CD14-positive monocyte (primary cell): ENCODE results near the gene CRYBG1. TPM values are rescaled to one million over a fixed set of nuclear protein-coding genes. Genes with fewer than 3 reads are reported as not detected.

Experiments
- DNase-seq, 3 donors: peaks; one replicate each; pipeline ENCODE4 v3.0.0-alpha.2; 2011 to 2022
- H2AFZ ChIP-seq: 2 replicates; pipeline ENCODE4 v1.6.0; 2012; ENCODE audit warnings: mild to moderate bottlenecking, low read depth, low read length, inconsistent platforms; ENCODE audit not compliant: insufficient read depth, poor library complexity, severe bottlenecking
- H3K27ac ChIP-seq, 2 donors: 1 replicate in 1 of 2; 2 replicates in 1 of 2; pipeline ENCODE4 v1.5.1; 2012 to 2013; ENCODE audit warnings: low read length in 2 of 2, control low read depth in 1 of 2, inconsistent platforms in 1 of 2, low read depth in 1 of 2, mild to moderate bottlenecking in 1 of 2
- H3K27me3 ChIP-seq, 2 donors: one replicate each; pipeline versions ENCODE4 v1.6.0 to v1.6.1; 2011 to 2013; ENCODE audit warnings: low read length in 2 of 2; ENCODE audit not compliant: control insufficient read depth in 2 of 2, insufficient read depth in 2 of 2
- H3K36me3 ChIP-seq, 2 donors: replicated peaks in 1 of 2; 1 replicate in 1 of 2; 2 replicates in 1 of 2; pipeline versions ENCODE4 v1.5.1 to v1.6.1; 2012 to 2013; ENCODE audit warnings: low read length in 2 of 2, control low read depth in 1 of 2, inconsistent platforms in 1 of 2, mild to moderate bottlenecking in 1 of 2; ENCODE audit not compliant: insufficient read depth in 2 of 2, control insufficient read depth in 1 of 2
- H3K4me1 ChIP-seq, 2 donors: 1 replicate in 1 of 2; 2 replicates in 1 of 2; pipeline versions ENCODE4 v1.5.1 to v1.6.1; 2012 to 2013; ENCODE audit warnings: low read length in 2 of 2, control low read depth in 1 of 2, inconsistent platforms in 1 of 2, mild to moderate bottlenecking in 1 of 2, moderate library complexity in 1 of 2; ENCODE audit not compliant: insufficient read depth in 2 of 2, control insufficient read depth in 1 of 2
- H3K4me2 ChIP-seq: replicated peaks from 2 replicates; pipeline ENCODE3; 2012; ENCODE audit warnings: low read length, moderate library complexity, mild to moderate bottlenecking; ENCODE audit not compliant: poor library complexity, severe bottlenecking; ENCODE audit errors: extremely low read depth
- H3K4me3 ChIP-seq, 3 experiments: fragments of 200-600 bp in 1 of 3; sonication (generic) in 1 of 3; replicated peaks in 1 of 3; 1 replicate in 2 of 3; 2 replicates in 1 of 3; pipeline ENCODE4 v1.5.1; 2011 to 2013; ENCODE audit warnings: low read length in 3 of 3, mild to moderate bottlenecking in 3 of 3, control low read depth in 2 of 3, low read depth in 2 of 3, inconsistent platforms in 1 of 3, moderate library complexity in 1 of 3
- H3K79me2 ChIP-seq: 2 replicates; pipeline ENCODE4 v1.6.0; 2012; ENCODE audit warnings: mild to moderate bottlenecking, control low read depth, inconsistent platforms, low read length, moderate library complexity; ENCODE audit not compliant: insufficient read depth
- H3K9ac ChIP-seq: 2 replicates; pipeline ENCODE4 v1.6.0; 2017; ENCODE audit warnings: low read length, mild to moderate bottlenecking; ENCODE audit not compliant: insufficient read depth, poor library complexity, severe bottlenecking
- H3K9me3 ChIP-seq, 2 donors: replicated peaks in 1 of 2; 1 replicate in 1 of 2; 2 replicates in 1 of 2; pipeline versions ENCODE4 v1.5.1 to v1.6.1; 2012 to 2013; ENCODE audit warnings: low read length in 2 of 2, control low read depth in 1 of 2; ENCODE audit not compliant: control insufficient read depth in 1 of 2, insufficient read depth in 1 of 2
- H4K20me1 ChIP-seq: 2 replicates; pipeline ENCODE4 v1.6.0; 2012; ENCODE audit warnings: mild to moderate bottlenecking, low read length, control low read depth, moderate library complexity; ENCODE audit not compliant: insufficient read depth
- H3K27ac Mint-ChIP-seq, 7 donors: one replicate each; pipeline ENCODE4 v1.8.0; 2020; ENCODE audit warnings: mild to moderate bottlenecking in 7 of 7, mixed read lengths in 7 of 7, moderate library complexity in 6 of 7, inconsistent platforms in 2 of 7
- H3K27me3 Mint-ChIP-seq, 3 donors: one replicate each; pipeline ENCODE4 v1.8.0; 2021 to 2022; ENCODE audit warnings: low read depth in 3 of 3, mild to moderate bottlenecking in 3 of 3, mixed read lengths in 3 of 3, moderate library complexity in 3 of 3, inconsistent platforms in 1 of 3
- H3K36me3 Mint-ChIP-seq, 2 donors: one replicate each; pipeline ENCODE4 v1.8.0; 2020; ENCODE audit warnings: mixed read lengths in 2 of 2, inconsistent platforms in 1 of 2, mild to moderate bottlenecking in 1 of 2
- H3K4me1 Mint-ChIP-seq: one replicate; pipeline ENCODE4 v1.8.0; 2020; ENCODE audit warnings: mild to moderate bottlenecking, mixed read lengths
- H3K4me3 Mint-ChIP-seq, 2 donors: one replicate each; pipeline ENCODE4 v1.8.0; 2020; ENCODE audit warnings: mild to moderate bottlenecking in 2 of 2, mixed read lengths in 2 of 2, moderate library complexity in 1 of 2
- H3K9me3 Mint-ChIP-seq, 7 donors: one replicate each; pipeline ENCODE4 v1.8.0; 2020 to 2022; ENCODE audit warnings: mixed read lengths in 7 of 7, mild to moderate bottlenecking in 6 of 7, moderate library complexity in 6 of 7, inconsistent platforms in 2 of 7
- CTCF ChIP-seq: fragments of 200-600 bp; IDR thresholded peaks from one replicate; pipeline ENCODE4 v1.8.0; 2022; ENCODE audit warnings: antibody characterized with exemption, mild to moderate bottlenecking
- WGBS: methylation state at CpG from one replicate; pipeline ENCODE4 v1.1.5; 2013; ENCODE audit warnings: missing lambda C conversion rate; ENCODE audit not compliant: insufficient coverage; 5-methylcytosine and 5-hydroxymethylcytosine counted together
- intact Hi-C, 2 donors: fragments of 100-400 bp; cut with micrococcal nuclease; formaldehyde crosslinking; loops; one replicate each; pipeline versions ENCODE4 v1.15.0 to v1.15.1; 2023
- polyA plus RNA-seq, 3 donors: library from polyadenylated mRNA; depleted of rRNA in 1 of 3; unstranded in 2 of 3; stranded (reverse) in 1 of 3; fragments of 300-500 nt in 2 of 3; fragments of >200 nt in 1 of 3; fragmentation: Illumina TruSeq in 2 of 3; gene quantifications; 1 replicate in 2 of 3; 2 replicates in 1 of 3; pipeline ENCODE4 v1.2.3, GENCODE V29; 2012 to 2021

CRYBG1 gene
- polyA plus RNA-seq, 3 donors, result 7.9 to 11.9 (median 11.1) TPM

- H3K4me2 ChIP-seq, result no peak overlapping the region
- WGBS, result no CpG with 5 or more reads among the region's 7 CpGs
- Mint-ChIP-seq H3K27ac (peak overlapping the region in 4 of 7 donors; percentile 60 to 80 (median 74)), H3K4me1 (peaks cover 49% of the 10 kb centered on the region), H3K36me3 (no peaks in the 10 kb centered on the region), H3K9me3 (no peaks in the 10 kb centered on the region), H3K27me3 (peaks cover 0 to 4% (median 0%) of the 10 kb centered on the region in 3 donors), H3K4me3 (no peak overlapping the region)
- DNase-seq, result peak in 1 of 3 donors; percentile 26
- TF ChIP-seq CTCF, result no peak
- H3K79me2 ChIP-seq, result peaks cover 7% of the 10 kb centered on the region
- intact Hi-C loops, result no loop called here
- H2AFZ ChIP-seq, result no peak overlapping the region
- peak overlapping the region in 1 of 2 donors; percentile 84 for H3K27ac ChIP-seq
- peaks cover 43 to 47% of the 10 kb centered on the region in 2 donors for H3K4me1 ChIP-seq
- no peaks in the 10 kb centered on the region for H3K36me3 ChIP-seq
- H4K20me1 ChIP-seq, result no peaks in the 10 kb centered on the region
- no peak overlapping the region for H3K9ac ChIP-seq
- H3K27me3 ChIP-seq, result no peaks in the 10 kb centered on the region
- no peak overlapping the region for H3K4me3 ChIP-seq
- H3K9me3 ChIP-seq, result no peaks in the 10 kb centered on the region
Observed at GRCh38 chr6:106451439-106451838, 90.9 kb downstream of the CRYBG1 start.

GRCh38 chr6:106452628-106453027 is 92.1 kb downstream of the CRYBG1 start:
- H3K27ac Mint-ChIP-seq, result no peak overlapping the region
- Histone ChIP-seq H3K9ac (no peak overlapping the region), H3K9me3 (no peaks in the 10 kb centered on the region), H3K4me2 (no peak overlapping the region), H4K20me1 (no peaks in the 10 kb centered on the region), H3K4me3 (no peak overlapping the region), H2AFZ (no peak overlapping the region), H3K27me3 (no peaks in the 10 kb centered on the region), H3K4me1 (peaks cover 41 to 44% of the 10 kb centered on the region in 2 donors), H3K79me2 (peaks cover 7% of the 10 kb centered on the region), H3K36me3 (no peaks in the 10 kb centered on the region), H3K27ac (no peak overlapping the region)
- DNase-seq, result no peak
- no peaks in the 10 kb centered on the region for H3K36me3 Mint-ChIP-seq
- H3K4me3 Mint-ChIP-seq, result no peak overlapping the region
- H3K9me3 Mint-ChIP-seq, result no peaks in the 10 kb centered on the region
- no CpG with 5 or more reads among the region's 1 CpG for WGBS
- peaks cover 51% of the 10 kb centered on the region for H3K4me1 Mint-ChIP-seq
- TF ChIP-seq CTCF, result no peak
- H3K27me3 Mint-ChIP-seq, result peaks cover 0 to 4% (median 0%) of the 10 kb centered on the region in 3 donors
- intact Hi-C loops, result no loop called here
